Stimulated activated CD8-positive, alpha-beta memory T cell treated with anti-CD3 and anti-CD28 coated beads, Interleukin-15, amount 100 ng/mL, for 24 hours (primary cell): Measurements from ENCODE around the gene GNRHR.
"Not testable (repeated sequence)": the region's sequence is repeated elsewhere in the genome, so short reads cannot be mapped to it uniquely, and the experiment has no call there.

Source experiments
- DNase-seq: peaks from one replicate; pipeline ENCODE4 v3.0.0-alpha.2; 2020; ENCODE audit warnings: low read depth

GNRHR gene, protein sequence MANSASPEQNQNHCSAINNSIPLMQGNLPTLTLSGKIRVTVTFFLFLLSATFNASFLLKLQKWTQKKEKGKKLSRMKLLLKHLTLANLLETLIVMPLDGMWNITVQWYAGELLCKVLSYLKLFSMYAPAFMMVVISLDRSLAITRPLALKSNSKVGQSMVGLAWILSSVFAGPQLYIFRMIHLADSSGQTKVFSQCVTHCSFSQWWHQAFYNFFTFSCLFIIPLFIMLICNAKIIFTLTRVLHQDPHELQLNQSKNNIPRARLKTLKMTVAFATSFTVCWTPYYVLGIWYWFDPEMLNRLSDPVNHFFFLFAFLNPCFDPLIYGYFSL

DNA sequence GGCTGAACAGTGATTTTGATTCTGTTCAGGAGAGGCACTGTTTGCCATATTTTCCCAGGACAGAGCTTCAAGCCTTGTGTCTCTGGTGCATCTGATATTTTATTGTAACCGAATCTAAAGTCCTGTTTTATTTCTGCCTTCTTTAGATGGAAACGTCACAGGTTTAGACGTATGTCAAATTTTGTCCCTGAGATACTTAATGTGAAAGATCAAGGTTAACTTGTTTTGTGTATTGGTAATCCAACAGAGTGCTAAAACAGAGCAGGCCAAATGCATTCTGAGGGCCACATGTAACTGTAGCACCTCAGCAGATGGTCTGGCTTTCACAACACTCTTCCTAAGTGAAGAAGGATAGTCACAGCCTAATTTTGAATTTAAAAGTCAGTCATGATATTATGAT lies at the start of gene GNRHR:
Gene GNRHR (minus strand): TSS at position 101 of the 400 bp plus-strand sequence. CDS start 53 bp downstream, at position 48.
- no peak for DNase-seq

- DNase-seq, result no peak
Measured at GRCh38 chr4:67796810-67797209, 42.6 kb upstream of the GNRHR start.

GRCh38 chr4:67790721-67791120 lies 36.5 kb upstream of the GNRHR start:
- no peak for DNase-seq

DNA sequence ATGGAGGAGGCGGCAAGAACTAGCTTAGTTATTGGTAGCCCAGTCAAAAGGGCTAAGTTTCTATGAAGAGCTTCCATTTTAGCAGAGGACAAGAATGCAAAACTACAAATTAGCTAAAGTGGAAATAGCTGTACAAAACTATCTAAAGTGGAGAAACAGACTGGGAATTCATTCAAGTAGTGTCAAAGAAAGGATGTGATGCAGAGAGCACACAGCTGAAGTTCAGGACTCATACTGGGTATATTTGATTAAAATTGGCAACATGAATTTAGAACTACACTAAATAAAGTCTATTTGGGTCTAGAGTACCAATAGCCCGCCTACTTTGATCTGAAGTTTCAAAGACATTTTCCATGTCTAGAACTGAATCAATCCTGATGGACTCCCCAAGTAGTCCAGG lies 33.1 kb upstream of the GNRHR start:
- DNase-seq, result no peak

GRCh38 chr4:67785528-67785927 lies 31.3 kb upstream of the GNRHR start:
- no peak for DNase-seq

GRCh38 chr4:67779631-67780030 lies 25.4 kb upstream of the GNRHR start:
- no peak for DNase-seq

- DNase-seq, result no peak
Measured at GRCh38 chr4:67776746-67777145, 22.6 kb upstream of the GNRHR start.

GRCh38 chr4:67770422-67770821 lies 16.2 kb upstream of the GNRHR start:
- no peak for DNase-seq

- DNase-seq, result no peak
Measured at GRCh38 chr4:67765928-67766327, 11.7 kb upstream of the GNRHR start.

GRCh38 chr4:67765401-67765800 lies 11.2 kb upstream of the GNRHR start:
- no peak for DNase-seq

- DNase-seq, result no peak
Measured at GRCh38 chr4:67764183-67764582, 10.0 kb upstream of the GNRHR start.

DNA sequence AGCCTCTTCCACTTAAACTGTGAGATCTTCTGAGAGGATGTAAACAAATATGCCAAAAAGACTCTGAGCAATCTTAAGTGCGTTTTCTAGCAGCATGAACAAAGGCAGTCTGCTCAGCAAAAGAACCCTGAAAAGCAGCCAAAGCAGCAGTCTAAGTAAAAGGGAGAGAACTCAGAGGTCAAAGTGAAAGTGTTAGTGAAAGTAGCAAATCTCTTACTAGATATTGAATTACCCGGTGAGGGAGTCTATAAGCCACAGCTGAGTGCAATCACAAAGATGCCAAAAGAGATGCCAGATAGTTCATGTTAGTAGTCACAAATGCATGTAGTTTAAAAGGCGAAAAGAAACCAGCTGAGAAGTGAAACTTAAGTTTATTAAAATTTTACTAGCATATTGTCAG lies 7.9 kb upstream of the GNRHR start:
- DNase-seq, result no peak

DNA sequence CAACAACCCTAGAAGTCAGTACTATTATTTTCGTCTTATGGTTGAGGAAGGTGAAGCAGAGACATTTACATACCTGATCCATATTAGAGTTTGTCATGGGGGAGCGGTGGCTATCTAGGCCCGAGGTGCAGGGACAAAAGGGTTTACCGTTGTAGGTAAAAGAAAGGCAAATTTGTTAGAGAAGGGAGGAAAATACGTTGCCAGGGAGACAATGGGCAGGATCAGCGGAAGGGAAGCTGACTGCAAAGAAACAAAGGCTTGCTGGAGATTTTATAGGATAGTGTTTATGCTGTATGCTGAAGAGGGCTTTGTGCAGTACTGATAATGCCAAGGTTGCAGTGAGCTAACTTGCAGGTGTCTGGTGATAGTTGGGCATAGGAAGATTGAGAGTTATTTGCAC lies 2.8 kb upstream of the GNRHR start:
- not testable (repeated sequence) for DNase-seq

DNA sequence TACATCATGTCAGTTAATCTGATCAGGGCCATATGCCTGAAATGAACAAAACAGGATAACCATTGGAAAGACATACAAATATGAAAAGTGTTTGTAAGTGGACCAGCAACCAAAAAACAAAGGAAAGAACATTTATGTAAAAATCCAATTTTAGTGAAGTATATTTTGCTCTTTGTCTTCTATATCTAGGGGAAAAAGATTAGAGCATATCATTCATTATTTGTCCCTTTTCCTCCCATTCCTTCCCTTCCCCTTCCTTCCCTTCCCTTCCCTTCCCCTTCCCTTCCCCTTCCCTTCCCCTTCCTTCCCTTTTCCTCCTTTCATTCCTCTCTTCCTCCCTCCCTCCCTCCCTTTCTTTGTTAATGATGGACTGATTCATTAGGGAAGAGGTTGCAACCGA lies 1.8 kb upstream of the GNRHR start:
- DNase-seq, result no peak

GRCh38 chr4:67751260-67751659 lies 2.9 kb downstream of the GNRHR start:
- DNase-seq, result no peak

DNA sequence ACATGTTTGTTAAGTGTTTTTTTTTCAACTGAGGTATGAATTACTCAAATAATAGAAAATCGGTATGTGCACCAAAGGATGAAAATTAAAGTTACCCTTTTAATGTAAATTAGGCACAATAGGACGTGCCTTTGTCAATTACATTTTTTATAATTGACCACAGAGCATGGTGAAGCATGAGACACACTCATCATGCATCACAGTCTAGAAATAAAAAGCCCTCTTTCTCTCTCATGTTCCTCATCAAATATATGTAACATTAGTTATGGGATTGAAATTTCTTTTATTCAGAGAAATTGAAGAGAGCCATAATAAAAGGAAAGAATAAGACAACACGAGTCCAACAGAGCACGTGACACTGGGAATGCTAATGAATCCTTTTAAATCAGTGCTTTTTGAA lies 3.5 kb downstream of the GNRHR start:
- no peak for DNase-seq

GRCh38 chr4:67749286-67749685 lies 4.9 kb downstream of the GNRHR start:
- no peak for DNase-seq

DNA sequence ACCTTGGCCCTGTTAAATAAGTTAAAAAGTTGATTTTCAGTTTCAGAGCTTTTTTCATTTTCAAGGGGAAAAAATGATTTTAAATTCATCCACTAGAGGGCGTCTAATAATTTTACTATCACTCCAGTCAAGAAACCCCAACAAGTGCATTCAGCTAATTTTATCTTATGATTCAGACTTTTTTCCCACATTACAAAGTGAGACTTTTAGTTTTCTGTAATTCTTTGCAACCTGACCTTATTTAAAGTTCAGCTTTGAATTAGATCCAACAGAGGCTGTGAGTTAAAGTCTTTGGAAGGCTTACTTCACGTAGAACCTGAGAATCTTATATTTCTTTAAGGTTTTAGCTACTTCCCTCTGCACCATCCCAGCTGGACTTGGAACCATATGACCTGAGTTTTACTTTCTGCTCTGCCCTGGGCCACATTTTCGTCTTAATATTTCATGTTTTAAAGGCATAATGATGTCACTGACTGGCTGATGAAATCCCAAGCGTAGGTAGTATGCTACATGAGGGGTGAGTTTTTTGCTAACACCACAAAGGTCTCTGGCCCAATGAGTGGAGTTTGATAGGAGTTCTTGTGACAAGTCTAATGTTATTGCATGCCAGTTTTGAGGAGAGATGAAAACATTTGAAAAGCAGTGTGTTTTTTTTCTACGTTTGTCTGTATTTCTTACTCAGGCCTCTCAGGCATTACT lies 7.2 kb downstream of the GNRHR start:
- no peak for DNase-seq

DNA sequence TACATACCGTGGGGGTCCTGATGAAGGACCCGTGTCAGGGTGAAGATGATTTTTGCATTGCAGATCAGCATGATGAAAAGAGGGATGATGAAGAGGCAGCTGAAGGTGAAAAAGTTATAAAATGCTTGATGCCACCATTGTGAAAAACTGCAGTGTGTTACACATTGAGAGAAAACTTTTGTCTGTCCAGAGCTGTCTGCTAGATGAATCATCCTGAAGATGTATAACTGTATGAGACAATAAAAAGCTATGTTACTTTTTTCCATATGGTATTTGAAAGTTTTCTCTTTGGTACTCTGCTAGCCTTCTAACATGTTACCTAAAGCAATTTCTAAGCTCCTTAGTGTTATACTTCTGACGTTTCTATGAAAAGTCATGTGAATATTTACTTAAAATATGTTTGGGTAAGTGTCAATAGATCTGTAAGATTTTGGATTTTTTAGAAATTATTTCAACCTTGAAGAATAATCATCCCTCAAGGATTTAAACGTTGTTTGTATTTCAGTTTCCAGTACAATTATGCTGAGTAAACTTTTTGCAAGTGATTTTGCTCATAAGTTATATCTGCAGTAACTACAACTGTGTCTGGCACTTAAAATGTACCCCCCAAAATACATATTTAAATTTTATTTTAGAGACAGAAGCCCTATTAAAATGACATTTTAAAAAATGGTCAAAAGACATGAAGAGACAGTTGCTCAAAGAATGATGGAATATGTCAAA lies 9.5 kb downstream of the GNRHR start:
- no peak for DNase-seq

- DNase-seq, result no peak
Measured at GRCh38 chr4:67743194-67743593, 11.0 kb downstream of the GNRHR start.

DNA sequence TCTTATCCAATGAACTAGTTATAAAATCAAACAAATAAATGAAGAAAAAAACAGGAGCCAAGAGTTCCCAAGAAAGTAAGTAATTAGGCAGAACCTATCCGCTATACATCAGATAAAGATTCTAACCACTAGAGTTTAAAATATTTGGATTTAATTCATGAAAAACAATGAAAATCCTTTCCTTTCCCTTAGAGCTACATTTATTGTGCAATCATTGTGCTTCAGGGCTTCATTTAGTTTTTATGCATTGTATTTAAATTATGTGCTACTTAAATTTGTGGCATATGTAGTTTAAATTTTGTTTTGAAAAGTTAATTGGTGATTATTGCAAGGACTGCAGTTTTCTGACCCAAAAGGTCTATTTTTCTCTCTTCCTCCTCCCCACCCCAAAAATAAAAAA lies 17.9 kb downstream of the GNRHR start:
- no peak for DNase-seq

DNA sequence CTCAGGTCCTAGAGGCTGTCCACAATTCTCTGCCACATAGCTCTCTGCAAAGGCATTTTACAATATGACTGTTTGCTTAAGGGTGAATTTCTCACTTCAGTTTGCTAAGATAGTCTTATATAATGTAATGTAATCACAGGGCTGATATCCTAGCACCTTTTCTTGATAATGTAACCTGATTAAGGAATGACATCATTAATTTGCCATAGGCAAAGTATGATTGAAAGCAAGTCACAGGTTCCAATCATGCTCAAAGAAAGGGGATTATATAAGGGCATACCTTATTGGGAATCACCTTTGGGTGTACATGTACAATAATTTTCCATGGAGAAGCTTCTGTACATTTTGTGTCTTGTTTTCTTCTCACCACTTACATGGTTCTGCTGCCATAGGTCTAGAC lies 18.9 kb downstream of the GNRHR start:
- no peak for DNase-seq

GRCh38 chr4:67730511-67730910 lies 23.7 kb downstream of the GNRHR start:
- not testable (repeated sequence) for DNase-seq
